GM12865 (cell line): ENCODE data around the gene RUFY3.

Source experiments
- DNase-seq: peaks from one replicate; pipeline ENCODE4 v3.0.0; 2010; ENCODE audit warnings: low read depth
- H3K4me3 ChIP-seq: 2 replicates; pipeline ENCODE4 v1.5.1; 2011; ENCODE audit warnings: mild to moderate bottlenecking, low read depth, low read length, control low read depth
- TF ChIP-seq, protein P1 (sequence below): IDR thresholded peaks from 2 replicates; pipeline ENCODE4 v1.5.1; 2011; ENCODE audit warnings: low read length, control low read depth, low read depth, inconsistent platforms; ENCODE audit not compliant: insufficient read depth; ENCODE audit errors: missing control alignments

Gene RUFY3

GRCh38 chr4:70841951-70842350, 120.2 kb downstream of the RUFY3 start:
- H3K4me3 ChIP-seq = no peak overlapping the region
- TF ChIP-seq, protein P1, sequence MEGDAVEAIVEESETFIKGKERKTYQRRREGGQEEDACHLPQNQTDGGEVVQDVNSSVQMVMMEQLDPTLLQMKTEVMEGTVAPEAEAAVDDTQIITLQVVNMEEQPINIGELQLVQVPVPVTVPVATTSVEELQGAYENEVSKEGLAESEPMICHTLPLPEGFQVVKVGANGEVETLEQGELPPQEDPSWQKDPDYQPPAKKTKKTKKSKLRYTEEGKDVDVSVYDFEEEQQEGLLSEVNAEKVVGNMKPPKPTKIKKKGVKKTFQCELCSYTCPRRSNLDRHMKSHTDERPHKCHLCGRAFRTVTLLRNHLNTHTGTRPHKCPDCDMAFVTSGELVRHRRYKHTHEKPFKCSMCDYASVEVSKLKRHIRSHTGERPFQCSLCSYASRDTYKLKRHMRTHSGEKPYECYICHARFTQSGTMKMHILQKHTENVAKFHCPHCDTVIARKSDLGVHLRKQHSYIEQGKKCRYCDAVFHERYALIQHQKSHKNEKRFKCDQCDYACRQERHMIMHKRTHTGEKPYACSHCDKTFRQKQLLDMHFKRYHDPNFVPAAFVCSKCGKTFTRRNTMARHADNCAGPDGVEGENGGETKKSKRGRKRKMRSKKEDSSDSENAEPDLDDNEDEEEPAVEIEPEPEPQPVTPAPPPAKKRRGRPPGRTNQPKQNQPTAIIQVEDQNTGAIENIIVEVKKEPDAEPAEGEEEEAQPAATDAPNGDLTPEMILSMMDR = no peak
- DNase-seq = no peak

GRCh38 chr4:70842761-70843435, 121.1 kb downstream of the RUFY3 start:
- peak; percentile 67 for DNase-seq

GRCh38 chr4:70844180-70844579, 122.4 kb downstream of the RUFY3 start:
- H3K4me3 ChIP-seq = no peak overlapping the region
- TF ChIP-seq, protein P1 = no peak
- DNase-seq = peak; percentile 58

More at GRCh38 chr4:70842761-70843435, 121.1 kb downstream of the RUFY3 start:
- TF ChIP-seq, protein P1 = no peak
- H3K4me3 ChIP-seq = no peak overlapping the region; the same call in 1 of the 2 replicates

DNA sequence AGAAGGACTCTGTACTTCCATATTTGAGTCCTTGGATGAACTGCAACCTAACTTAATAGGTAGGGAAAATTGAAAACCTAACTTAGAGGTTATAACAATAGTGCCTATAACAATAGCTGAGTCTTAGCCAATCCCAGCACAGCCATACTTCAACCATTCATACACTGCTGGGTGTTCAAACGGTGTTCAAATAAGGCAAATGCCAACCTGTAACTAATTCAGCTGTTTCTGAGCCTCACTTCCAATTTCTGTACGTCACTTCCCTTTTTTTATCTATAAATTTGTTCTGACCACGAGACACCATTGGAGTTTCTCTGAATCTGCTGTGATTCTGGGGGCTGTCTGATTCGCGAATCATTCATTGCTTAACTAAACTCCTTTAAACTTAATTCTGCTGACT, 127.5 kb downstream of the RUFY3 start:
- TF ChIP-seq, protein P1 = no peak
- DNase-seq = no peak

GRCh38 chr4:70855464-70855863, 133.7 kb downstream of the RUFY3 start:
- no peak overlapping the region for H3K4me3 ChIP-seq
- TF ChIP-seq, protein P1 = no peak
- DNase-seq = no peak

More for the DNA sequence above, 127.5 kb downstream of the RUFY3 start:
- no peak overlapping the region for H3K4me3 ChIP-seq
